ENCODE data around the gene NLE1. TPM values are rescaled to one million over a fixed set of nuclear protein-coding genes. Genes with fewer than 3 reads are reported as not detected.

The NLE1 gene
- total RNA-seq, 2 donors from 2014 or later: 12.5 to 17.7 TPM

DNA sequence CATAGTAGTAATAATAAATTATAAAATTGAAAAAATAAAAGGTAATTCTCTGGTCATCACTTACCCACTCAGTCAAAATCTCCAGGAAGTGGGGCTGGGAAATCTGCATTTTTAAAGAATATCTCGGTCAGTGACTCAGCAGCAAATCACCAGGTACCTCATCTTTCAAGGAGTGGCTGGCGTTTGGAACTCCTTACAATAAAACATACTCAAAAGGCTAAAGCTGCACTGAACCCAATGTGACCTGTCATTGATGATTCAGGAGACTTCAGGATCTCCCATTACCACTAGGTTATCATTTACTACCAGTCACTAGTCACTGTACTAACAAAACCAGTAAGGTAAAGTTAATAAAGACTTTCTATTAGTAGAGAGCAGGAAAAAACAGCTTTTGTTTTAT, 57.1 kb downstream of the NLE1 start:
- no peak overlapping the region for H3K4me3 ChIP-seq
- H3K27ac ChIP-seq: peak overlapping the region in 1 of 2 donors; percentile 95
- H3K9me3 ChIP-seq: no peaks in the 10 kb centered on the region
- no peaks in the 10 kb centered on the region for H3K36me3 ChIP-seq
- TF ChIP-seq POLR2A (IDR thresholded peaks at IDR 0.05) (no peak), POLR2AphosphoS5 (IDR thresholded peaks at IDR 0.05) (no peak)
- TF ChIP-seq, protein P1, sequence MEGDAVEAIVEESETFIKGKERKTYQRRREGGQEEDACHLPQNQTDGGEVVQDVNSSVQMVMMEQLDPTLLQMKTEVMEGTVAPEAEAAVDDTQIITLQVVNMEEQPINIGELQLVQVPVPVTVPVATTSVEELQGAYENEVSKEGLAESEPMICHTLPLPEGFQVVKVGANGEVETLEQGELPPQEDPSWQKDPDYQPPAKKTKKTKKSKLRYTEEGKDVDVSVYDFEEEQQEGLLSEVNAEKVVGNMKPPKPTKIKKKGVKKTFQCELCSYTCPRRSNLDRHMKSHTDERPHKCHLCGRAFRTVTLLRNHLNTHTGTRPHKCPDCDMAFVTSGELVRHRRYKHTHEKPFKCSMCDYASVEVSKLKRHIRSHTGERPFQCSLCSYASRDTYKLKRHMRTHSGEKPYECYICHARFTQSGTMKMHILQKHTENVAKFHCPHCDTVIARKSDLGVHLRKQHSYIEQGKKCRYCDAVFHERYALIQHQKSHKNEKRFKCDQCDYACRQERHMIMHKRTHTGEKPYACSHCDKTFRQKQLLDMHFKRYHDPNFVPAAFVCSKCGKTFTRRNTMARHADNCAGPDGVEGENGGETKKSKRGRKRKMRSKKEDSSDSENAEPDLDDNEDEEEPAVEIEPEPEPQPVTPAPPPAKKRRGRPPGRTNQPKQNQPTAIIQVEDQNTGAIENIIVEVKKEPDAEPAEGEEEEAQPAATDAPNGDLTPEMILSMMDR (IDR thresholded peaks at IDR 0.05): no peak
- no peaks in the 10 kb centered on the region for H3K4me1 ChIP-seq (replicated peaks)
- WGBS: 68% methylated on average over 2 of the region's 2 CpGs
- H3K27me3 ChIP-seq (replicated peaks; ENCODE audit: insufficient read depth): no peaks in the 10 kb centered on the region
- intact Hi-C loops (cut with DNase I): no loop called here
- DNase-seq (ENCODE audit: low spot score): no peak

DNA sequence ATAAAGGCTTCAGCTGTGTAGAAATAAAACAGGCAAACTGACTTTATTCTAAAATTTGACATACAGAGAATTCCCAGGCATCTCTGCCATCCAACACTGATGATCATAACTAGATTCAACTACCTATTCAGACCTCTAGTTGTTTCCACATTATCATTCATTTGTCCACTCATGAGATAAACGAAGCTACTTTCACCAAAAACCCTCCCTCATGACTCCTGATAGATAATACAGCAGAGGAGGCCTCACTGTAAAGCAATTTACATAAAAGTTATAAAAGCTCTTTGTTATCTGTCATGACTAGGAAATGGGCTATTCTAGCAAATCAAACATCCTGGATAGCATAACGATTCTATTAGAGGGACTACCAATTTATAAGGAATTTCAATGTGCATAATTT, 59.0 kb downstream of the NLE1 start:
- 84% methylated on average over 2 of the region's 2 CpGs for WGBS
- Histone ChIP-seq H3K27ac (no peak overlapping the region), H3K4me3 (no peak overlapping the region), H3K27me3 (replicated peaks; ENCODE audit: insufficient read depth) (no peaks in the 10 kb centered on the region), H3K9me3 (no peaks in the 10 kb centered on the region), H3K36me3 (no peaks in the 10 kb centered on the region), H3K4me1 (replicated peaks) (no peaks in the 10 kb centered on the region)
- no peak for DNase-seq (ENCODE audit: low spot score)
- intact Hi-C loops (cut with DNase I): no loop called here
- TF ChIP-seq POLR2A (IDR thresholded peaks at IDR 0.05) (no peak), POLR2AphosphoS5 (IDR thresholded peaks at IDR 0.05) (no peak)
- TF ChIP-seq, protein P1 (IDR thresholded peaks at IDR 0.05): no peak

DNA sequence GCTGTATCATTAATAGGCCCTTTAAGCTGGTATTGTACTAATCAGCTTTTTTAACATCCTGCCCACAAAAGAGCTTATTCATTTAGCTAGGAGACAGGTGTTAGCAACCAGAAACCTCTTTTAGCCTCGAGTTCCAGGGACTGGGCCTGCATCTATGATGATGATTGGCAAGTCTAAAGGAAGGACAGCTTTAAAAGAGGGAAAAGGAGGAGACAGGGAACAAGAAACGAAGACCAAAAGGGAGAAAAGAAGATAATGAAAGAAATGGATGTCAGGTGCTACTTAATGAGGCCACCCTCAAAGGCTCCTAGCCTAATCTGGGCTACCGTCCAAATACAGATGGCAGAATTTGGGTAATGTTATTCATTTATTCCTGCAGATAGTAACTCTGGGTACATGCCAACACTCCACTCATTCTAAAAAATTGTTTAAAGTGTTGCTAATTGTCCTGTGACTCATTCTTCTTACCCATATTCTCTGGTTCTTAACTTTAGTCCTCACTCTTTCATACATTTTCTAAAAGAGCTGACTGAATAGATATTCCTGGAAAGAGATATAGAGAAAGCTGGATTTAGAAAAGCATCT, 59.9 kb downstream of the NLE1 start:
- WGBS: 47% methylated on average over 3 of the region's 3 CpGs
- no peak for DNase-seq (ENCODE audit: low spot score)
- H3K9me3 ChIP-seq: no peaks in the 10 kb centered on the region
- TF ChIP-seq, protein P1 (IDR thresholded peaks at IDR 0.05): no peak
- no peak for TF ChIP-seq POLR2A (IDR thresholded peaks at IDR 0.05)
- TF ChIP-seq POLR2AphosphoS5 (IDR thresholded peaks at IDR 0.05): no peak
- intact Hi-C loops (cut with DNase I): no loop called here
- H3K36me3 ChIP-seq: no peaks in the 10 kb centered on the region
- no peaks in the 10 kb centered on the region for H3K4me1 ChIP-seq (replicated peaks)
- no peaks in the 10 kb centered on the region for H3K27me3 ChIP-seq (replicated peaks; ENCODE audit: insufficient read depth)
- H3K4me3 ChIP-seq: no peak overlapping the region
- no peak overlapping the region for H3K27ac ChIP-seq

DNA sequence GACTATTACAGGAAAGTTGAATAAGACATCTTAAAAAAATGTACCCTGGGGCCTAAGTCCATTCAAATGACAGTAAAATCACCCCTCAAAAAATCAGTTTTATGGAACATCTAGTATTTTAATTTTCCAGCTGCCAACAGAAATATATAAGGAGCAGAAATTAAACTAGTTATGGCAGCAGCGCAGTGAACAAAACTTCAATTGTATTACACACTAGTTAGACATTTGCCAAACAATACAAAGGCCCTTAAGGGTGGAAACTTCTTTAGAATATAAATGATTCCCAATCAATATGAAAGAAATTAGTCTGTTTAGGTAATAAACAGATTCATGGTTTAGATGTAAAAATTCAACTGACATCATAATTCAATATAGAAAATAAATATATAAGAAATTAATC, 60.5 kb downstream of the NLE1 start:
- H3K4me3 ChIP-seq: no peak overlapping the region
- 94% methylated on average over 1 of the region's 1 CpG for WGBS

DNA sequence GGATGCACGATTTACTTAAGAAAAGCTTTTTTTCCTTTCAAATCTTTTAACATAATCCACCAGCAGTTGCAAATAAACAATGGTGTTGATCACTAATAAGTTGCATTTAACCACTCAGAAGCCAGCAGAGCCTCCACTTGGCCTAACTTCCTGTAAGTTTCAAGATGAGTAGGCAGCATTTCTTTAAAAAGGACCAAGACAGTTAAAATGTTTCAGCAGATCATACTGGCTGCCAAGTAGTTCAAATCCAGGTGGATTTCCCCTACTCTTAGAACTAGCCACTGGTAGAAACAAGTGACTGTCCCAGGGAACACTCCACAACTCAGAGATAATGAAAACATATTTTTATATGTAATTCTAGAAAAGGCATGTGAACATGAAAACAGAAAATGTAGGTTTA, 61.6 kb downstream of the NLE1 start:
- TF ChIP-seq, protein P1 (IDR thresholded peaks at IDR 0.05): no peak
- TF ChIP-seq POLR2A (IDR thresholded peaks at IDR 0.05) (no peak), POLR2AphosphoS5 (IDR thresholded peaks at IDR 0.05) (no peak)
- Histone ChIP-seq H3K4me1 (replicated peaks) (no peaks in the 10 kb centered on the region), H3K36me3 (no peaks in the 10 kb centered on the region), H3K27ac (no peak overlapping the region), H3K27me3 (replicated peaks; ENCODE audit: insufficient read depth) (no peaks in the 10 kb centered on the region), H3K4me3 (no peak overlapping the region), H3K9me3 (no peaks in the 10 kb centered on the region)
- WGBS: 48% methylated on average over 1 of the region's 1 CpG
- intact Hi-C loops (cut with DNase I): no loop called here
- DNase-seq (ENCODE audit: low spot score): no peak

More for the DNA sequence above, 60.5 kb downstream of the NLE1 start:
- TF ChIP-seq POLR2AphosphoS5 (IDR thresholded peaks at IDR 0.05) (no peak), POLR2A (IDR thresholded peaks at IDR 0.05) (no peak)
- TF ChIP-seq, protein P1 (IDR thresholded peaks at IDR 0.05): no peak
- no peak overlapping the region for H3K27ac ChIP-seq
- H3K9me3 ChIP-seq: no peaks in the 10 kb centered on the region
- no peaks in the 10 kb centered on the region for H3K4me1 ChIP-seq (replicated peaks)
- no peaks in the 10 kb centered on the region for H3K36me3 ChIP-seq
- intact Hi-C loops (cut with DNase I): no loop called here
- no peak for DNase-seq (ENCODE audit: low spot score)
- H3K27me3 ChIP-seq (replicated peaks; ENCODE audit: insufficient read depth): no peaks in the 10 kb centered on the region
